ENCODE measurements around the gene TTC39A. TPM values are rescaled to one million over a fixed set of nuclear protein-coding genes. Genes with fewer than 3 reads are reported as not detected.
"Not testable (repeated sequence)": the region's sequence is repeated elsewhere in the genome, so short reads cannot be mapped to it uniquely, and the experiment has no call there.

The TTC39A gene
- total RNA-seq, 4 donors from 2014 or later: 25.6 to 39.8 (median 30.7) TPM

- Histone ChIP-seq H3K27me3 (no peaks in the 10 kb centered on the region), H3K36me3 (no peaks in the 10 kb centered on the region), H3K9me3 (no peaks in the 10 kb centered on the region), H3K27ac (no peak overlapping the region), H3K4me1 (peaks cover 0 to 7% (median 4%) of the 10 kb centered on the region in 4 donors), H3K4me3 (no peak overlapping the region)
- no peak for TF ChIP-seq POLR2A (IDR thresholded peaks at IDR 0.05)
- TF ChIP-seq CTCF (IDR thresholded peaks at IDR 0.05): no peak
- no peak for DNase-seq
Observed at GRCh38 chr1:51328279-51328678, 2.1 kb downstream of the TTC39A start.

GRCh38 chr1:51327386-51327785 lies 3.0 kb downstream of the TTC39A start:
- TF ChIP-seq CTCF (IDR thresholded peaks at IDR 0.05) (no peak), POLR2A (IDR thresholded peaks at IDR 0.05) (no peak)
- no peak overlapping the region for H3K4me3 ChIP-seq
- no peak overlapping the region for H3K27ac ChIP-seq

GRCh38 chr1:51326839-51327238 lies 3.5 kb downstream of the TTC39A start:
- Histone ChIP-seq H3K4me1 (peaks cover 0 to 7% (median 4%) of the 10 kb centered on the region in 4 donors), H3K27me3 (no peaks in the 10 kb centered on the region), H3K9me3 (no peaks in the 10 kb centered on the region), H3K27ac (no peak overlapping the region), H3K4me3 (no peak overlapping the region), H3K36me3 (no peaks in the 10 kb centered on the region)
- TF ChIP-seq POLR2A (IDR thresholded peaks at IDR 0.05): no peak
- TF ChIP-seq CTCF (IDR thresholded peaks at IDR 0.05): no peak
- DNase-seq: peak in 1 of 3 donors; percentile 41

More at GRCh38 chr1:51327386-51327785, 3.0 kb downstream of the TTC39A start:
- Histone ChIP-seq H3K36me3 (no peaks in the 10 kb centered on the region), H3K4me1 (peaks cover 0 to 7% (median 4%) of the 10 kb centered on the region in 4 donors), H3K27me3 (no peaks in the 10 kb centered on the region), H3K9me3 (no peaks in the 10 kb centered on the region)
- DNase-seq: no peak

GRCh38 chr1:51325878-51326755 lies 4.2 kb downstream of the TTC39A start:
- peaks cover 0 to 7% (median 2%) of the 10 kb centered on the region in 4 donors for H3K4me1 ChIP-seq
- H3K27ac ChIP-seq: no peak overlapping the region
- TF ChIP-seq CTCF (IDR thresholded peaks at IDR 0.05) (no peak), POLR2A (IDR thresholded peaks at IDR 0.05) (no peak)
- no peaks in the 10 kb centered on the region for H3K9me3 ChIP-seq
- no peak overlapping the region for H3K4me3 ChIP-seq
- H3K27me3 ChIP-seq: no peaks in the 10 kb centered on the region
- peak in 1 of 3 donors; percentile 39 for DNase-seq
- no peaks in the 10 kb centered on the region for H3K36me3 ChIP-seq

- Histone ChIP-seq H3K9me3 (no peaks in the 10 kb centered on the region), H3K4me3 (no peak overlapping the region), H3K27me3 (no peaks in the 10 kb centered on the region), H3K4me1 (no peaks in the 10 kb centered on the region), H3K27ac (no peak overlapping the region), H3K36me3 (no peaks in the 10 kb centered on the region)
- DNase-seq: no peak
- TF ChIP-seq POLR2A (IDR thresholded peaks at IDR 0.05): no peak
- TF ChIP-seq CTCF (IDR thresholded peaks at IDR 0.05): no peak
Observed at GRCh38 chr1:51325391-51325790, 5.0 kb downstream of the TTC39A start.

GRCh38 chr1:51325011-51325385 lies 5.4 kb downstream of the TTC39A start:
- H3K27ac ChIP-seq, H3K27me3 ChIP-seq, DNase-seq, H3K36me3 ChIP-seq, H3K9me3 ChIP-seq, H3K4me3 ChIP-seq, H3K4me1 ChIP-seq: not testable (repeated sequence)
